GM12873 (cell line): ENCODE results near the gene NIPA2.

Experiments
- CTCF ChIP-seq: IDR thresholded peaks from 2 replicates; pipeline ENCODE4 v1.5.1; 2012; ENCODE audit warnings: low read depth, mild to moderate bottlenecking, moderate library complexity, low read length, control low read depth; ENCODE audit not compliant: insufficient read depth; ENCODE audit errors: missing control alignments

NIPA2 gene

GRCh38 chr15:22903961-22904534 lies 65.6 kb downstream of the NIPA2 start:
- no peak for TF ChIP-seq CTCF

GRCh38 chr15:22904736-22905135 lies 66.3 kb downstream of the NIPA2 start:
- no peak for TF ChIP-seq CTCF

GRCh38 chr15:22907161-22907950 lies 68.9 kb downstream of the NIPA2 start:
- no peak for TF ChIP-seq CTCF

GRCh38 chr15:22908830-22909229 lies 70.4 kb downstream of the NIPA2 start:
- no peak for TF ChIP-seq CTCF

GRCh38 chr15:22911306-22911705 lies 72.8 kb downstream of the NIPA2 start:
- TF ChIP-seq CTCF = no peak

- no peak for TF ChIP-seq CTCF
Observed at GRCh38 chr15:22912256-22912655, 73.8 kb downstream of the NIPA2 start.

- no peak for TF ChIP-seq CTCF
Observed at GRCh38 chr15:22913646-22914380, 75.3 kb downstream of the NIPA2 start.
